ENCODE results near the gene WDR45B.

WDR45B gene

DNA sequence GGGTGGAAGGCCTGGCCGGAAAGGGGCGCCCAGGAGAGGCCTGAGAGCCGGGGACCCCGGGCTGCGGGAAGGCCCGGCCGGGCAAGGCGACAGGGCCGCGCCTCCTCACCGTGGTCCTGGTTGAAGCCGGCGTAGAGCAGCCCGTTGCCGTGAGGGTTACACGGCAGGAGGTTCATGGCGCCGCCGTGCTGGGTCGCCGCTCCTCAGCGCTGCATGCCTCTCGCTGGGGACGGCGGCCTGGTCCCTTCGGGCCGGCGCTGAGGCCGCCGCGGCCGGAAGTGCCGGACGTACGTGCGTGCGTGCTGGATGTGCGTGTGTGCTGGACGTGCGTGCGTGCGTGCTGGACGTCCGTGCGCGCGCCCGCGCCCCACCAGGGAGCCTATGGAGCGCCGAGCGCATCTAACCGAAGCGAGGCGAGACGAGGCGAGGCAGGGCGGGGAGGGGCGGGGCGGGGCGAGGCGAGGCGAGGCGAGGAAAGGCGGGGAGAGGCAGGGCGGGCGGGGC is at the start of gene WDR45B:
WDR45B (minus strand) TSS at position 280 of the 504 bp plus-strand sequence; CDS start at position 176, 104 bp downstream.
- DNase-seq: peak; percentile 97

DNA sequence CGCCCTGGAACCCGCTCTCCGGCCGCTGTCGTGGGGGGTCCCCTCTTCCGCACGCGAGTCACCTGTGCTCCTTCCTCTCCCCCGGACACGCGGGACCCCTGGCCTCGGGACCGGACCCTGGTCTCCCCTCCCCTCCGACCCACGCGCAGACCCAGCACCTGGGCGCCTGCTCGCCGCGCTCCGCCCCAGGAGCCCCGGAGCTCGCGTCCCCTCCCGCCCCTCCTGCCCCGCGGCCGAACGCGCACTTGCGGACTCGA is 49.5 kb upstream of the WDR45B start:
- DNase-seq: no peak

DNA sequence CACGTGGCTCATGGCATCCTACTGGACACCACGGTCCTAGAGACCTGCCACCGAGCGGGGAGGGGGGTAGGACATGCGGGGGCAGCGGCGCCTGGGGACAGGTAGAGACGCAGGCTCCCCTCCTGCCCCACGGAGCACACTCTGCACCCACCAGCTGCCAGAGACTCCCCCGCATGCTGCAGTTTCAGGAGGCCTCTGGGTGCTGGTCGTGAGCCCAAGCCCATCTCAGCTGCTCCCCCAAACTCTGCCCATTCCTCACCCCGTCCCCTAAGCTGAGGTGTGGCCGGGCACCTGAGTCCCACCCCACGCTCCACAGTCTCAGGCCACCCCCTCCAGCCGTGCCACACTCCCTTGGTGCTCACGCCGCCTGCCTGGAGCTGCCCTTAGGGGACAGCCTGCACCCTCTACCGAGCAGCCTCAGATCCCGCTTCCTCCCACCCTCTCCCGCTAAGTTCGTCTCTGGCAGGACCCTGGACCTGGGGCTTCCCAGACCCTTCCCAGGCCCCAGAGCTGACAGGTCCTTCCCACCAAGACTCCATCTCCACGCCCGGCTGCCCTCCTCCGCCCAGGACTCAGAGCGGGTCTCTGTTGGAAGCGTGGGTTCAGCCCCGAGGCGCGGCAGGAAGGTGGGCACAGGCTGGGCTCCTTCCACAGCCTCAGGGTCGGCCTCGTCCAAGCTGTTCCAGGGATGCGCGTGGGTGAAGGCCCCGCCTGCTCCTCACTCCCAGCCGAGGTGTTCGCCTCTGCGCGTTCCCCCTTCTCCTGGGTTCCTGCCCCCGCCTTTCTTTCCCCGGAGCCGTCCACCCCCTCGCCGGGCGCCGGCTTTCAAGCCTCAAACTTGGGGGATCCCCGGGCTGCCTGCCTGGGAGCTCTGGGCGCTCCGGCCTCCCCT is 48.9 kb upstream of the WDR45B start:
- no peak for DNase-seq

DNA sequence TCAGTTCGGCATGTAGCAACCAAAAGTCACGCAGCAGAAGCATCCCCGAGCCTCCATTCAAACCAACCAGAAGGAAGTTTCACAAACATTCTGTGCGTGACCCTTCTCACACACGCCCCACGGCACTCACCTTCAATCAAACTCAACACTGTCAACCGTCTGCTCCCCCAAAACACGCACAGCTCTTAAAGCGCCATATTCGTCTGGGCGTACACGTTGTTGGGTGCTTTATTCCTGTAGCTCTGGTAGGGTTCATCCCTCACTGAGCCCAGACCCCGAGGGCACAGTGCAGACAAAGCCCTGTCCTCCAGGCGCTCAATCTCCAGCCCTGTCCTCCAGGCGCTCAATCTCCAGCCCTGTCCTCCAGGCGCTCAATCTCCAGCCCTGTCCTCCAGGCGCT is 48.0 kb upstream of the WDR45B start:
- no peak for DNase-seq

- no peak for DNase-seq
These were observed 46.4 kb upstream of the WDR45B start for GRCh38 chr17:82694647-82695046.

GRCh38 chr17:82693168-82693867 is 45.1 kb upstream of the WDR45B start:
- no peak for DNase-seq

DNA sequence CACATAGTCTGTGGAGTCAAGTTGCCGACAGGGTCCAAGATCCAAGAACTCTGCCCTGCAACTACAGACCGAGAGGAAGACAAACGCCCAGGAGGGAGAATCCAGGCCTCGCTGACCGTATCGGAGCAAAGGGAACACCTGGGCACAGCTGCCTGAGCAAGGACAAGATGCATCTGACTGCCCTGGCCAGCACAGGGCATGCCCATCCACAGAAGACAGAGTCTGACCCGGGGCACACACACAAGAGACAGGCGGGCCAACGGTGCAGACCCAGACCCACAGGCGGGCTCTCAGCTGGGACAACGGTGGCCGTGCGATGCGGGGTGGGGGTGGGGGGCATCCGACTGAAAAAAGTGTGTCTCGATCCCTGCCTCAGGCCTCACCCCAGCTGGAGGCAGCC is 44.0 kb upstream of the WDR45B start:
- no peak for DNase-seq

GRCh38 chr17:82691714-82692113 is 43.5 kb upstream of the WDR45B start:
- no peak for DNase-seq

GRCh38 chr17:82690786-82691489 is 42.7 kb upstream of the WDR45B start:
- no peak for DNase-seq

DNA sequence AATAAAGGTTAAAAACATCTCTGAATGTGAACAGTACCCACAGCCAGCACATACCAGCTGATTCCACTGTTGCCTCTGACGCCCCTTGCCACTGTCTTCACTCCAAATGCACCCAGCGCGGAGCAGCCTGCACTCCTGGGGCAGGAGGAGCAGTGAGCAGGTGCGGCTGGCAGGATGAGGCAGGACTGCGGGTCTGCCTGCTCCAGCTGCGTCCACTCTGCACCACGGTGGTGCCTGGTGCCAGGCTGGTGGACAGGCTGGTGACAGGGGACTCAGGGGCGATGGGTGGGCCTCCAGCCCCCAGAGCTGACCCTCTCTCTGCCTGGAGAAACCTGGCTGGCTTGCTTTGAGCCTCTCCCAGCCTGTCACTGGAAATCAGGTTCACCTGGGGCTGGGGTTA is 40.8 kb upstream of the WDR45B start:
- DNase-seq: no peak

DNA sequence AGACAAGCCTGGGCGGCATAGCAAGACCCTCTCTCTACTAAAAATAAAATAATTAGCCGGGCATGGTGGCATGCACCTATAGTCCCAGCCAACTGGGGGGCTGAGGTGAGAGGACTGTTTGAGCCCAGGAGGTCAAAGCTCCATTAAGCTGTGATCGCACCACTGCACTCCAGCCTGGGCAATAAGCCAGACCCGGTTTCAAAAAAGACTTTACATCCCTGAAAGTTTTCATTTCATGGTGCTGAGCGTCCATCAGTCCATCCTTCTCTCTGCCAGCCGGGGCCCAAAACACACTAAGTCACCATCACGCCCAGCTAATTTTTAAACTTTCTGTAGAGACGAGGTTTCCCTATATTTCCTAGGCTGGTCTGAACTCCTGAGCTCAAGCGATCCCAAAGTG is 39.6 kb upstream of the WDR45B start:
- no peak for DNase-seq

DNA sequence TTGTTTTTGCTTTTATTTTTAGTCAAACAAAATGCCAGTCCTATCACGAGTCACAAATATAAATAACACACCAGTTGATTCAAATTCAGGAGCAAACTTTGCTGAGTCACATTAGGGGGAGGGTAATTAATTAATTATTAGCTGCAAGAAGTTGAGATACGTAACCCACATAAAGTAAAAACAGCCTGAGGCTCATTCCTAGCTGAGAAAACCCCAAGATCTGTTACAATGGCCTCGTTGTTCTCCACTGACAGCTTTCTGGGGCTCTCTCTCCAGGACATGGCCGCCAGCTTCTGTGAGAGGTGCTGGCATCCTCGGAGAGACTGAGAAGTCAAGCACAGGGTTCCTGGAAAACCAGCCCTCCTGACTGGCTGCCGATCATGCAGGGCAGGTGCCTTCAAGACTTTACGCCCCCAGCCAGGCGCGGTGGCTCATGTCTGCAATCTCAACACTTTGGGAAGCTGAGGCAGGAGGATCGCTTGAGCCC is 39.2 kb upstream of the WDR45B start:
- DNase-seq: no peak

DNA sequence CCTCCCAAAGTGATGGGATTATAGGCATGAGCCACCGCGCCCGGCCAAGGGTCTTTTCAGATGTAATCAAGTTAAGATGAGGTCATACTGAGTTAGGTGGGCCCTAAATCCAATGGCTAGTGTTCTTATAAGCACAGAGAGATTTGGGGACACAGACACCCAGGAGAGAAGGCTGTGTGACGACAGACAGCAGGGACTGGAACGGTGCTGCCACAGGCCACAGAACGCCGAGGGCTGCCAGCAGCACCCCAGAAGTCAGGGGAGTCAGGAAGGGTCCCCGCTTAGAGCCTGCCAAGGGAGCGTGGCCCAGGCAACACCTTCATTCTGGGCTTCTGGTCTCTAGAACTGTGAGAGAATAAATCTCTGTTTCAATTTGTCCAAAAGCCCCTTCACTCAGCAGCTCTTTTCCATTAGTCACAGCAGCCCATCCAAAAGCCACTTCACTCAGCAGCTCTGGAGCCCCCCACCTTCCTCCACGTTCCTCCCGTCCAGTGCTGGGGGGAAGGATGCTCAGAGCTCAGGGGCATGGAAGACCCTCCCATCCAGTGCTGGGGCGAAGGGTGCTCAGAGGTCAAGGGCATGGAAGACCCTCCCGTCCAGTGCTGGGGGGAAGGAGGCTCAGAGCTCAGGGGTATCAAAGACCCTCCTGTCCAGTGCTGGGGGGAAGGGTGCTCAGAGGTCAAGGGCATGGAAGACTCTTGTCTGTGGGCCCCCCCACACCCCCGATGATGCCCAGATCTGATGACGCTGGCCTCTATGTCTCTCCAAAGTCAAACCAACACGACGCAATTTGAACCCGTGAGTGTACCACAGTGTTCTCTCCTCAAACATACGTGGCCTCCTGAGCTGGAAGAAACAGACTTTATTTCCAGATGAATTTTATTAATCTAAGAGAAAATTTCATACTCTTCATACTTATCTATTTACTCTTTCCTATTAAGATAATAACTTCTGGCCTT is 38.4 kb upstream of the WDR45B start:
- no peak for DNase-seq

- no peak for DNase-seq
These were observed 37.0 kb upstream of the WDR45B start for GRCh38 chr17:82685291-82685690.

DNA sequence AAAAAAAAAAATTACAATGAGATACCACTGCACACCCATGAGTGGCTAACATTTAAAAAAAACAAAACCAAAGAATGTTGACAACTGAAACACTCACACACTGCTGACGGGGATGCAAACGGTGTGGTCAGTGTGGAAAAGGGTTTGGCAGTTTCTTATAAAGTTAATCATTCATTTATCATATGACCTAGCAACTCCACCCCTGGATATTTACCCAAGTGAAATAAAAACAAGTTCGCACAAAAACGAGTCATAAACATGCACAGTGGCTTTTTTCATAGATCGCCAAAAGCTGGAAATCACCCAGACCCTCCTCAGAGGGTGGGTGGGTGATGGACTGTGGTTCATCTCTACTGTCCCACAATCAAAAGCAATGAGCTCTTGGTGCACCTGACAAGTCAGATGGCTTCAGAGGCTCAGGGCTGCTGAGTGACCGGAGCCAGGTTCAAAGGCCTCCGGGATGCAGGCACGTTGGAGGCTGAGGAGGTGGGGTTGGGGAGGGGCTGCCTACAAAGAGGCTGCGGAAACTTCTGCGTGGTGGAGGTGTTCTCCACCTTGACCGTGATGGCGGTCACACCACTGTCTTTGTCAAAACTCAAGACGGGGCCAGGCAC is 36.1 kb upstream of the WDR45B start:
- DNase-seq: no peak

DNA sequence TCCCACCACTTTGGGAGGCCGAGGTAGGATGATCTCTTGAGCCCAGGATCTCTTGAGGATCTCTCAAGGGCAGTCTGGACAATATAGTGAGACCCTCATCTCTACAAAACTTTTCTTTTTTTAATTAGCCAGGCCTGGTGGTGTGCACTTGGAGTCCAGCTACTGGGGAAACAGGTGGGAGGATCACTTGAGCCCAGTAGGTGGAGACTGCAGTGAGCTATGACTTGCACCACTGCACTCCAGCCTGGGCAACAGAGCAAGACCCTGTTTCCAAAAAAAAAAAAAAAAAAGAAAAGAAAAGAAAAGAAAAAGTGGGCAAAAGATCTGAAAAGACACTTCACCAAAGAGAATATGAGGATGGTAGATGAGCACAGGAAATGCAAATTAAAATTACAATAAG is 35.3 kb upstream of the WDR45B start:
- DNase-seq: no peak

GRCh38 chr17:82681547-82681946 is 33.3 kb upstream of the WDR45B start:
- no peak for DNase-seq

DNA sequence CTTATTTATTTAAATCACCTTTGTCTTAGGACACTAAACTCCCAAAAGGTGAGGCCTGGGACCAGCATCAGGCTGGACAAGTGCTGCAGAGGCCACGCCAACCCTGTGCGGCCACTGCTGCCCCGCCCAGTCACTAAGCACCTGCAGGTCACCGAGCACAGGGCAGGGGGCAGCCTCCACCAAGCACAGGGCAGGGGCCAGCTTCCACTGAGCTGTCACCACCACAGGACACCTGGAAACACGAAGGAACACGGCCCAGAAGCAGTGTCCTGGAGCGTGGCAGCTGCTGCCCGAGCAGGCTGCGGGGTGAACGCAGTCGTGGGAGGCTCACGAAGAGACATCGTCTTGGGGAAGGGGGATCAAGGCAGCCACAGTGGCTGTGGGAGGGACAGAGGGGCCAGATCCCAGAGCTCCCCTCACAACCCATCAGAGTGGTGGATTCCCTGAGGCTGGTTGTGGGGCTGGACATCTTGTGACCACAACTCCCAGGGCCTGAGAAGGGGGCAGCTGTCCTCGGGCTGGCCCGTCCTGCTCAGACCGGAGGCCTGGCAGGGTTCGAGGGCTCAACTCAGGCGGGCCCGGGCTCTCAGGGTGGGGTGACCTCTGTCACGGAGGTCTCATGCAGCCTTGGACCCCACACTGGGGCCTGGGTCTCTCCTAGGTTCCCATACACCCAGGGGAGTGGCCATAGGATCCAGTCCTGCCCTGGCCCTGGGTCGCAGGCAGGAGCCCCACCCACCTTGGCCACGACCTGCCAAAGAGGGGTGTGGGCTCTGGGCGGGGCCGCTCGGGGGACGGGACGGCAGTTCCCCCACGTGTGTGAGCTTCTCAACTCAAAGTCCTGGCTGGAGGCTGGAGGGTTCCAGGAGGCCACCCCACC is 31.6 kb upstream of the WDR45B start:
- DNase-seq: no peak

GRCh38 chr17:82678265-82678891 is 30.1 kb upstream of the WDR45B start:
- DNase-seq: peak; percentile 41

GRCh38 chr17:82677353-82677925 is 29.2 kb upstream of the WDR45B start:
- no peak for DNase-seq
